ENCODE data around the gene HOXC5.
"Not testable (repeated sequence)": the region's sequence is repeated elsewhere in the genome, so short reads cannot be mapped to it uniquely, and the experiment has no call there.

- TF ChIP-seq TCF7L2, POLR2AphosphoS5 (IDR thresholded peaks at IDR 0.05; ENCODE audit: low read depth, low read length): not testable (repeated sequence)
- TF ChIP-seq, protein P1, sequence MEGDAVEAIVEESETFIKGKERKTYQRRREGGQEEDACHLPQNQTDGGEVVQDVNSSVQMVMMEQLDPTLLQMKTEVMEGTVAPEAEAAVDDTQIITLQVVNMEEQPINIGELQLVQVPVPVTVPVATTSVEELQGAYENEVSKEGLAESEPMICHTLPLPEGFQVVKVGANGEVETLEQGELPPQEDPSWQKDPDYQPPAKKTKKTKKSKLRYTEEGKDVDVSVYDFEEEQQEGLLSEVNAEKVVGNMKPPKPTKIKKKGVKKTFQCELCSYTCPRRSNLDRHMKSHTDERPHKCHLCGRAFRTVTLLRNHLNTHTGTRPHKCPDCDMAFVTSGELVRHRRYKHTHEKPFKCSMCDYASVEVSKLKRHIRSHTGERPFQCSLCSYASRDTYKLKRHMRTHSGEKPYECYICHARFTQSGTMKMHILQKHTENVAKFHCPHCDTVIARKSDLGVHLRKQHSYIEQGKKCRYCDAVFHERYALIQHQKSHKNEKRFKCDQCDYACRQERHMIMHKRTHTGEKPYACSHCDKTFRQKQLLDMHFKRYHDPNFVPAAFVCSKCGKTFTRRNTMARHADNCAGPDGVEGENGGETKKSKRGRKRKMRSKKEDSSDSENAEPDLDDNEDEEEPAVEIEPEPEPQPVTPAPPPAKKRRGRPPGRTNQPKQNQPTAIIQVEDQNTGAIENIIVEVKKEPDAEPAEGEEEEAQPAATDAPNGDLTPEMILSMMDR (IDR thresholded peaks at IDR 0.05), result not testable (repeated sequence)
- TF ChIP-seq, protein P2, sequence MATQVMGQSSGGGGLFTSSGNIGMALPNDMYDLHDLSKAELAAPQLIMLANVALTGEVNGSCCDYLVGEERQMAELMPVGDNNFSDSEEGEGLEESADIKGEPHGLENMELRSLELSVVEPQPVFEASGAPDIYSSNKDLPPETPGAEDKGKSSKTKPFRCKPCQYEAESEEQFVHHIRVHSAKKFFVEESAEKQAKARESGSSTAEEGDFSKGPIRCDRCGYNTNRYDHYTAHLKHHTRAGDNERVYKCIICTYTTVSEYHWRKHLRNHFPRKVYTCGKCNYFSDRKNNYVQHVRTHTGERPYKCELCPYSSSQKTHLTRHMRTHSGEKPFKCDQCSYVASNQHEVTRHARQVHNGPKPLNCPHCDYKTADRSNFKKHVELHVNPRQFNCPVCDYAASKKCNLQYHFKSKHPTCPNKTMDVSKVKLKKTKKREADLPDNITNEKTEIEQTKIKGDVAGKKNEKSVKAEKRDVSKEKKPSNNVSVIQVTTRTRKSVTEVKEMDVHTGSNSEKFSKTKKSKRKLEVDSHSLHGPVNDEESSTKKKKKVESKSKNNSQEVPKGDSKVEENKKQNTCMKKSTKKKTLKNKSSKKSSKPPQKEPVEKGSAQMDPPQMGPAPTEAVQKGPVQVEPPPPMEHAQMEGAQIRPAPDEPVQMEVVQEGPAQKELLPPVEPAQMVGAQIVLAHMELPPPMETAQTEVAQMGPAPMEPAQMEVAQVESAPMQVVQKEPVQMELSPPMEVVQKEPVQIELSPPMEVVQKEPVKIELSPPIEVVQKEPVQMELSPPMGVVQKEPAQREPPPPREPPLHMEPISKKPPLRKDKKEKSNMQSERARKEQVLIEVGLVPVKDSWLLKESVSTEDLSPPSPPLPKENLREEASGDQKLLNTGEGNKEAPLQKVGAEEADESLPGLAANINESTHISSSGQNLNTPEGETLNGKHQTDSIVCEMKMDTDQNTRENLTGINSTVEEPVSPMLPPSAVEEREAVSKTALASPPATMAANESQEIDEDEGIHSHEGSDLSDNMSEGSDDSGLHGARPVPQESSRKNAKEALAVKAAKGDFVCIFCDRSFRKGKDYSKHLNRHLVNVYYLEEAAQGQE (IDR thresholded peaks at IDR 0.05; ENCODE audit: insufficient read depth in 1 of 2, low read depth in 2 of 2, low read length in 1 of 2), result not testable (repeated sequence)
Observed at GRCh38 chr12:54042033-54042432, 9.2 kb downstream of the HOXC5 start.

Data from Panc1 (cell line).